Sigmoid colon (tissue), 7 donors: Measurements from ENCODE around the gene EBF4. TPM values are rescaled to one million over a fixed set of nuclear protein-coding genes. Genes with fewer than 3 reads are reported as not detected.

Experiments
- DNase-seq: peaks from one replicate; pipeline ENCODE4 v3.0.0-alpha.2; 2019
- H3K27ac ChIP-seq, 4 donors: fragments of 200-600 bp; sonication (generic); one replicate each; pipeline ENCODE4 v1.5.1; 2016 to 2019; ENCODE audit warnings: mild to moderate bottlenecking in 1 of 4
- H3K27me3 ChIP-seq, 3 donors: fragments of 200-600 bp; sonication (generic); one replicate each; pipeline ENCODE4 v1.5.1; 2019; ENCODE audit warnings: mild to moderate bottlenecking in 1 of 3
- H3K36me3 ChIP-seq, 4 donors: fragments of 200-600 bp; sonication (generic); one replicate each; pipeline ENCODE4 v1.5.1; 2016 to 2019
- H3K4me1 ChIP-seq, 4 donors: fragments of 200-600 bp; sonication (generic); one replicate each; pipeline ENCODE4 v1.5.1; 2017 to 2019
- H3K4me3 ChIP-seq, 4 donors: fragments of 200-600 bp; sonication (generic); one replicate each; pipeline ENCODE4 v1.5.1; 2017 to 2019; ENCODE audit warnings: mild to moderate bottlenecking in 2 of 4, moderate library complexity in 1 of 4
- H3K9me3 ChIP-seq, 4 donors: fragments of 200-600 bp in 3 of 4; sonication (generic) in 3 of 4; one replicate each; pipeline versions ENCODE4 v1.5.1 to v1.6.1; 2013 to 2019
- CTCF ChIP-seq, 4 experiments: fragments of 450-650 bp in 3 of 4; fragments of 200-600 bp in 1 of 4; IDR thresholded peaks; one replicate each; pipeline ENCODE4 v1.5.1; 2016 to 2019; ENCODE audit warnings: antibody characterized with exemption in 4 of 4, mild to moderate bottlenecking in 3 of 4, moderate library complexity in 2 of 4
- EP300 ChIP-seq, 4 donors: sonication (generic); formaldehyde crosslinking; IDR thresholded peaks; one replicate each; pipeline ENCODE4 v1.6.1; 2017; ENCODE audit warnings: antibody characterized with exemption in 4 of 4
- POLR2A ChIP-seq, 2 donors: fragments of 450-650 bp; IDR thresholded peaks; one replicate each; pipeline ENCODE4 v1.6.1; 2016; ENCODE audit warnings: antibody characterized with exemption in 2 of 2, mild to moderate bottlenecking in 2 of 2, moderate library complexity in 2 of 2
- POLR2AphosphoS5 ChIP-seq, 4 donors: sonication (generic); formaldehyde crosslinking; IDR thresholded peaks; one replicate each; pipeline ENCODE4 v1.6.1; 2017; ENCODE audit warnings: antibody characterized with exemption in 4 of 4
- WGBS, 2 donors: extraction: QIAGEN DNeasy Blood & Tissue Kit; methylation state at CpG; one replicate each; pipeline ENCODE4 v1.1.7; 2013; 5-methylcytosine and 5-hydroxymethylcytosine counted together
- intact Hi-C: fragments of 100-400 bp; cut with DNase I; formaldehyde crosslinking; loops from one replicate; pipeline ENCODE4 v1.15.1; 2023
- polyA plus RNA-seq, 3 donors: library from polyadenylated mRNA; stranded (reverse); fragments of 200-250 nt; gene quantifications; one replicate each; pipeline ENCODE4 v1.2.3, GENCODE V29; 2013
- total RNA-seq, 4 donors: library from RNA; depleted of rRNA; stranded (reverse); fragments of >200 nt; gene quantifications; one replicate each; pipeline ENCODE4 v1.1.0, GENCODE V29; 2016
- donor health status: healthy with polysubstance abuse.
- donor health status: Bipolar disorder and iron deficiency.
- donor health status: healthy.

Gene EBF4
- total and polyA plus RNA-seq, 7 donors, result 1.2 to 37.5 (median 14.8) TPM

DNA sequence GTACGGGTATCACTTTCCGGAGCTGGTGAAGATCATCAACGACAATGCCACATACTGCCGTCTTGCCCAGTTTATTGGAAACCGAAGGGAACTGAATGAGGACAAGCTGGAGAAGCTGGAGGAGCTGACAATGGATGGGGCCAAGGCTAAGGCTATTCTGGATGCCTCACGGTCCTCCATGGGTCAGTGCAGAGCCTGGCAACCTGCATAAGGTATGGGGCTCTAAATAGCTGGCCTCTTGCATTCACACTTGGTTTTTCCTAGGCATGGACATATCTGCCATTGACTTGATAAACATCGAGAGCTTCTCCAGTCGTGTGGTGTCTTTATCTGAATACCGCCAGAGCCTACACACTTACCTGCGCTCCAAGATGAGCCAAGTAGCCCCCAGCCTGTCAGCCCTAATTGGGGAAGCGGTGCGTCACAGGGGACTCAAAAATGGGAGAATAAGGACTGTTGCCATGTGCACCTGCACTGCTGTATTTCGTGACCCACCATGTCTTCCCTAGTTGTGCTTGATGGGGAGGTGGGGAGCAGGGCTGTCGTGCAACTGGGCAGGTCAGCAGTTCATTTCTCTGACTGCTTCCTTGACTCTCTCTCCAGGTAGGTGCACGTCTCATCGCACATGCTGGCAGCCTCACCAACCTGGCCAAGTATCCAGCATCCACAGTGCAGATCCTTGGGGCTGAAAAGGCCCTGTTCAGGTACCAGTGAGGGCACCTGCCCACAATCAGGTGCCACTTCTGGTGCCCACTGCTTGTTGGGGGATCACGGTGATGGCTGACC, 37.1 kb upstream of the EBF4 start:
- H3K4me3 ChIP-seq, result no peak overlapping the region
- H3K9me3 ChIP-seq, result no peaks in the 10 kb centered on the region
- H3K36me3 ChIP-seq, result peaks cover 53 to 68% (median 60%) of the 10 kb centered on the region in 4 donors
- TF ChIP-seq CTCF (IDR thresholded peaks at IDR 0.05), result no peak
- TF ChIP-seq POLR2A (IDR thresholded peaks at IDR 0.05), result no peak
- TF ChIP-seq EP300 (IDR thresholded peaks at IDR 0.05), result no peak
- no peak for TF ChIP-seq POLR2AphosphoS5 (IDR thresholded peaks at IDR 0.05)
- peaks cover 0 to 31% (median 21%) of the 10 kb centered on the region in 4 donors for H3K4me1 ChIP-seq
- 89 to 94% methylated on average over 17 of the region's 17 CpGs for WGBS, 2 donors
- H3K27ac ChIP-seq, result no peak overlapping the region
- no peaks in the 10 kb centered on the region for H3K27me3 ChIP-seq
- no peak for DNase-seq
- intact Hi-C loops, result no loop called here

DNA sequence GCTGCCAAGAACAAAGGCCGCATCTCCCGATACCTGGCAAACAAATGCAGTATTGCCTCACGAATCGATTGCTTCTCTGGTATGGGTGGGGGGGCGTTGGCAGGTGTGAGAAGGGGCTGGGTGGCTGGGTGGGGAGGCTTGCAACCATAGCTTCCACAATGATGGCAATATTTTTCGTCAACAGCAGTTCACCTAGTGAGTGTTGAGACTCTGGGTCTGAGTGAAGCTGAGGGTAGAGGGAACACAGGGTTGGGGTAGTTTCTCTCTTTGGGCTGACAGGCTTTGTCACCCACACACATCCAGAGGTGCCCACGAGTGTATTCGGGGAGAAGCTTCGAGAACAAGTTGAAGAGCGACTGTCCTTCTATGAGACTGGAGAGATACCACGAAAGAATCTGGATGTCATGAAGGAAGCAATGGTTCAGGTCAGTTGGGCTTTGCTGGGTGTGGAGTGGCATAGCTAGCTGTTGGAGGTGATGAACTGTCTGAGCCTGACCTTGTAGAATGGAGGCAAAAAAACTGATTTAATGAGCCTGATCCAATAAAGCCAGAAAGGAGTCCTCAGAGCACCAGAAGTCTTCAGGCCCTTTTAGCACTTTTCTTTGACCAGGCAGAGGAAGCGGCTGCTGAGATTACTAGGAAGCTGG, 36.0 kb upstream of the EBF4 start:
- no peak overlapping the region for H3K27ac ChIP-seq
- H3K36me3 ChIP-seq, result peaks cover 57 to 79% (median 67%) of the 10 kb centered on the region in 4 donors
- H3K4me3 ChIP-seq, result no peak overlapping the region
- TF ChIP-seq POLR2AphosphoS5 (IDR thresholded peaks at IDR 0.05), result no peak
- no peak for TF ChIP-seq EP300 (IDR thresholded peaks at IDR 0.05)
- no peak for TF ChIP-seq CTCF (IDR thresholded peaks at IDR 0.05)
- TF ChIP-seq POLR2A (IDR thresholded peaks at IDR 0.05), result no peak
- no peaks in the 10 kb centered on the region for H3K27me3 ChIP-seq
- no peak for DNase-seq
- 86 to 93% methylated on average over 12 of the region's 12 CpGs for WGBS, 2 donors
- H3K9me3 ChIP-seq, result no peaks in the 10 kb centered on the region
- peaks cover 0 to 23% (median 17%) of the 10 kb centered on the region in 4 donors for H3K4me1 ChIP-seq
- intact Hi-C loops, result no loop called here

DNA sequence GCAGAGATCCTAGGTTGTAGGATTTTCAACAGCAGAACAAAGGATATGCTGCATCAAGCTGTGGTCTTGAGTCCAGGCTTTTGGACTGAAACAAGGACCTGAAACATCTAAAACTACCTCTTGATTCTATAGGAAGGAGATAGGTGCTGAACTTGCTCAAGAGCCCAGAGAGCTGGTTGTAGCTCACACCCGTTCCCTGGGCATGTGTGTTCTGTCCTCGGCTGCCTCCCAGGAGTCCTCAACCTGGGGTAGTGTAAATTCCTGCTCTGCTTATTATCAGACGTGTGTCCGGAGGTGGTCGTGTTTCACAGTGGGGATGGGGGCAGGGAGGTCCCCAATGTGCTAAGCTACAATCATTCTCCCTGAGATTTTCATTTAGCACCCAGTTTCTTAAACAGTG, 35.3 kb upstream of the EBF4 start:
- no peak overlapping the region for H3K4me3 ChIP-seq
- no peaks in the 10 kb centered on the region for H3K27me3 ChIP-seq
- H3K4me1 ChIP-seq, result peaks cover 0 to 20% (median 17%) of the 10 kb centered on the region in 4 donors
- intact Hi-C loops, result no loop called here
- no peak for DNase-seq
- H3K9me3 ChIP-seq, result no peaks in the 10 kb centered on the region
- peaks cover 57 to 85% (median 69%) of the 10 kb centered on the region in 4 donors for H3K36me3 ChIP-seq
- 76 to 85% methylated on average over 5 of the region's 5 CpGs for WGBS, 2 donors
- no peak for TF ChIP-seq CTCF (IDR thresholded peaks at IDR 0.05)
- no peak overlapping the region for H3K27ac ChIP-seq

DNA sequence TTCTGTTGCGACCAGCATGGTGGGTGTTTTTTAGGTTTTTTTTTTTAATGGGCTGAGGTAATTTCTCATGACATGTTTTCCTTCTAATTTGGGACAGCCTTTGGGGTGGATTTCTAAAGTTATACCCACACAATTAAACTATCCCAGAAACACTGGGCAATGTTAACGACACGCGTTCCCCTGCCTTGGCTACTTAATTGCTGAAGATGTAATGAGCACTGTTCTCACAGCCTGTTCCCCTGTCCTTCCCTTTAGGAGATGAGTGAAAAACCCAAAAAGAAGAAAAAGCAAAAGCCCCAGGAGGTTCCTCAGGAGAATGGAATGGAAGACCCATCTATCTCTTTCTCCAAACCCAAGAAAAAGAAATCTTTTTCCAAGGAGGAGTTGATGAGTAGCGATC, 34.9 kb upstream of the EBF4 start:
- intact Hi-C loops, result no loop called here

More for the DNA sequence above, 34.9 kb upstream of the EBF4 start:
- Histone ChIP-seq H3K27me3 (no peaks in the 10 kb centered on the region), H3K36me3 (peaks cover 57 to 89% (median 71%) of the 10 kb centered on the region in 4 donors), H3K4me3 (no peak overlapping the region), H3K27ac (no peak overlapping the region), H3K9me3 (no peaks in the 10 kb centered on the region), H3K4me1 (peaks cover 0 to 21% (median 19%) of the 10 kb centered on the region in 4 donors)
- TF ChIP-seq POLR2AphosphoS5 (IDR thresholded peaks at IDR 0.05) (no peak), EP300 (IDR thresholded peaks at IDR 0.05) (no peak), POLR2A (IDR thresholded peaks at IDR 0.05) (no peak), CTCF (IDR thresholded peaks at IDR 0.05) (no peak)
- WGBS, 2 donors, result 80 to 94% methylated on average over 5 of the region's 5 CpGs
- DNase-seq, result no peak
